Fibroblast of lung (primary cell): Measurements from ENCODE around the gene PDE4D. TPM values are rescaled to one million over a fixed set of nuclear protein-coding genes. Genes with fewer than 3 reads are reported as not detected.
"Not testable (repeated sequence)": the region's sequence is repeated elsewhere in the genome, so short reads cannot be mapped to it uniquely, and the experiment has no call there.

Experiments
- DNase-seq, 2 donors: peaks; one replicate each; pipeline versions ENCODE4 v3.0.0 to v3.0.0-alpha.2; 2010; ENCODE audit warnings: low read depth in 2 of 2
- H2AFZ ChIP-seq: 2 replicates; pipeline ENCODE4 v1.5.1; 2012; ENCODE audit warnings: low read length, control low read depth, inconsistent platforms
- H3K27ac ChIP-seq: 2 replicates; pipeline ENCODE4 v1.5.1; 2011; ENCODE audit warnings: low read length, control low read depth; ENCODE audit not compliant: insufficient read depth
- H3K27me3 ChIP-seq: 2 replicates; pipeline ENCODE4 v1.5.1; 2011; ENCODE audit warnings: mild to moderate bottlenecking, low read length; ENCODE audit not compliant: control insufficient read depth, insufficient read depth
- H3K36me3 ChIP-seq: 2 replicates; pipeline ENCODE4 v1.5.1; 2011; ENCODE audit warnings: low read length; ENCODE audit not compliant: control insufficient read depth, insufficient read depth
- H3K4me1 ChIP-seq: 2 replicates; pipeline ENCODE4 v1.5.1; 2011; ENCODE audit warnings: low read length; ENCODE audit not compliant: control insufficient read depth, insufficient read depth; ENCODE audit errors: extremely low read depth
- H3K4me2 ChIP-seq: 2 replicates; pipeline ENCODE4 v1.5.1; 2011; ENCODE audit warnings: low read length, control low read depth; ENCODE audit not compliant: insufficient read depth; ENCODE audit errors: extremely low read depth
- H3K4me3 ChIP-seq, 4 experiments: fragments of 200-600 bp in 1 of 4; sonication (generic) in 1 of 4; replicated peaks in 1 of 4; 2 replicates each; pipeline ENCODE4 v1.5.1; 2011 to 2016; ENCODE audit warnings: low read length in 4 of 4, low read depth in 3 of 4, mild to moderate bottlenecking in 3 of 4, control low read depth in 2 of 4, inconsistent platforms in 1 of 4, mixed read lengths in 1 of 4; ENCODE audit not compliant: insufficient read depth in 1 of 4; ENCODE audit errors: control extremely low read depth in 1 of 4
- H3K79me2 ChIP-seq: 2 replicates; pipeline ENCODE4 v1.5.1; 2012; ENCODE audit warnings: mild to moderate bottlenecking, low read length, inconsistent platforms; ENCODE audit not compliant: control insufficient read depth, insufficient read depth
- H3K9ac ChIP-seq: 2 replicates; pipeline ENCODE4 v1.5.1; 2011; ENCODE audit warnings: mild to moderate bottlenecking, low read length, control low read depth; ENCODE audit not compliant: insufficient read depth
- H3K9me3 ChIP-seq: 2 replicates; pipeline ENCODE4 v1.5.1; 2012; ENCODE audit warnings: low read depth, low read length; ENCODE audit not compliant: control insufficient read depth, insufficient read depth
- H4K20me1 ChIP-seq: 2 replicates; pipeline ENCODE4 v1.5.1; 2011; ENCODE audit warnings: low read length; ENCODE audit not compliant: control insufficient read depth, insufficient read depth; ENCODE audit errors: extremely low read depth
- CTCF ChIP-seq, 2 donors: IDR thresholded peaks in 1 of 2; conservative IDR thresholded peaks in 1 of 2; 1 replicate in 1 of 2; 2 replicates in 1 of 2; pipeline ENCODE4 v1.5.1; 2011 to 2012; ENCODE audit warnings: low read length in 2 of 2, control low read depth in 1 of 2, inconsistent platforms in 1 of 2, low read depth in 1 of 2, mild to moderate bottlenecking in 1 of 2
- EZH2 ChIP-seq: IDR thresholded peaks from 2 replicates; pipeline ENCODE4 v1.5.1; 2012; ENCODE audit warnings: low read length, control low read depth, mild to moderate bottlenecking; ENCODE audit errors: missing control alignments
- polyA plus RNA-seq, 2 donors: library from polyadenylated mRNA; depleted of rRNA in 1 of 2; stranded (reverse) in 1 of 2; unstranded in 1 of 2; fragments of >200 nt; gene quantifications; 2 replicates each; pipeline ENCODE4 v1.2.1, GENCODE V29; 2011 to 2012; ENCODE audit warnings: missing spikeins in 1 of 2
- total RNA-seq: library from RNA; depleted of rRNA; stranded (reverse); fragments of >200 nt; gene quantifications from 2 replicates; pipeline ENCODE4 v1.2.1, GENCODE V29; 2014

Gene PDE4D
- total and polyA plus RNA-seq, 2 donors (not counting 1 experiment from before 2014, with no cell fraction given): 2.1 to 8.3 TPM

- Histone ChIP-seq H3K9me3 (no peaks in the 10 kb centered on the region), H4K20me1 (no peaks in the 10 kb centered on the region), H3K27me3 (no peaks in the 10 kb centered on the region), H3K9ac (no peak overlapping the region), H3K4me1 (no peaks in the 10 kb centered on the region), H3K79me2 (no peaks in the 10 kb centered on the region), H3K36me3 (no peaks in the 10 kb centered on the region), H3K4me3 (no peak overlapping the region), H2AFZ (no peak overlapping the region), H3K4me2 (no peak overlapping the region), H3K27ac (no peak overlapping the region)
- TF ChIP-seq CTCF (conservative IDR thresholded peaks at IDR 0.05 in 1 of 2, IDR thresholded peaks at IDR 0.05 in 1 of 2; ENCODE audit: low read depth in 1 of 2, low read length in 2 of 2) (no peak), EZH2 (no peak)
- no peak for DNase-seq
Measured at GRCh38 chr5:59416026-59416425, 477.5 kb downstream of the PDE4D start.

GRCh38 chr5:59412428-59412827 lies 481.1 kb downstream of the PDE4D start:
- no peaks in the 10 kb centered on the region for H3K4me1 ChIP-seq
- DNase-seq: no peak
- no peak overlapping the region for H2AFZ ChIP-seq
- no peaks in the 10 kb centered on the region for H4K20me1 ChIP-seq
- H3K9ac ChIP-seq: no peak overlapping the region
- no peak overlapping the region for H3K27ac ChIP-seq
- H3K27me3 ChIP-seq: no peaks in the 10 kb centered on the region
- H3K9me3 ChIP-seq: no peaks in the 10 kb centered on the region
- H3K4me2 ChIP-seq: no peak overlapping the region
- no peaks in the 10 kb centered on the region for H3K36me3 ChIP-seq
- TF ChIP-seq EZH2 (no peak), CTCF (conservative IDR thresholded peaks at IDR 0.05 in 1 of 2, IDR thresholded peaks at IDR 0.05 in 1 of 2; ENCODE audit: low read depth in 1 of 2, low read length in 2 of 2) (no peak)
- no peaks in the 10 kb centered on the region for H3K79me2 ChIP-seq
- H3K4me3 ChIP-seq: no peak overlapping the region

- not testable (repeated sequence) for H3K9me3 ChIP-seq, H3K9ac ChIP-seq, H3K36me3 ChIP-seq, H2AFZ ChIP-seq, H4K20me1 ChIP-seq, H3K27ac ChIP-seq, H3K4me3 ChIP-seq, H3K4me1 ChIP-seq, H3K4me2 ChIP-seq, H3K79me2 ChIP-seq, H3K27me3 ChIP-seq, DNase-seq
Measured at GRCh38 chr5:59408997-59409396, 484.5 kb downstream of the PDE4D start.
